Type B pancreatic cell (in vitro differentiated cells): ENCODE results near the gene LHX2. TPM values are rescaled to one million over a fixed set of nuclear protein-coding genes. Genes with fewer than 3 reads are reported as not detected.

Experiments
- DNase-seq: peaks from one replicate; pipeline ENCODE4 v3.0.0; 2021; ENCODE audit warnings: mixed read lengths; ENCODE audit not compliant: unreplicated experiment; ENCODE audit errors: extremely low spot score
- H3K27ac Mint-ChIP-seq: 2 replicates; pipeline ENCODE4 v1.8.0; 2021; ENCODE audit warnings: mild to moderate bottlenecking, mixed read lengths
- H3K27me3 Mint-ChIP-seq: 2 replicates; pipeline ENCODE4 v1.8.0; 2021; ENCODE audit warnings: mixed read lengths
- H3K36me3 Mint-ChIP-seq: 2 replicates; pipeline ENCODE4 v1.8.0; 2021; ENCODE audit warnings: mixed read lengths
- H3K4me1 Mint-ChIP-seq: one replicate; pipeline ENCODE4 v1.8.0; 2021; ENCODE audit warnings: mixed read lengths; ENCODE audit not compliant: unreplicated experiment
- H3K4me3 Mint-ChIP-seq: 2 replicates; pipeline ENCODE4 v1.8.0; 2021; ENCODE audit warnings: mild to moderate bottlenecking, mixed read lengths
- H3K9me3 Mint-ChIP-seq: 2 replicates; pipeline ENCODE4 v1.8.0; 2021; ENCODE audit warnings: mixed read lengths
- total RNA-seq: library from RNA; stranded (reverse); gene quantifications from 2 replicates; pipeline ENCODE4 v1.2.1, GENCODE V29; 2021; ENCODE audit warnings: low replicate concordance
- TF ChIP-seq, protein P1 (sequence below): fragments of 200-600 bp; sonication (generic); conservative IDR thresholded peaks from 2 replicates; pipeline ENCODE4 v1.5.0; 2021; ENCODE audit warnings: antibody characterized with exemption, mild to moderate bottlenecking

The LHX2 gene
- total RNA-seq, 1 donor from 2014 or later: 1.2 TPM

DNA sequence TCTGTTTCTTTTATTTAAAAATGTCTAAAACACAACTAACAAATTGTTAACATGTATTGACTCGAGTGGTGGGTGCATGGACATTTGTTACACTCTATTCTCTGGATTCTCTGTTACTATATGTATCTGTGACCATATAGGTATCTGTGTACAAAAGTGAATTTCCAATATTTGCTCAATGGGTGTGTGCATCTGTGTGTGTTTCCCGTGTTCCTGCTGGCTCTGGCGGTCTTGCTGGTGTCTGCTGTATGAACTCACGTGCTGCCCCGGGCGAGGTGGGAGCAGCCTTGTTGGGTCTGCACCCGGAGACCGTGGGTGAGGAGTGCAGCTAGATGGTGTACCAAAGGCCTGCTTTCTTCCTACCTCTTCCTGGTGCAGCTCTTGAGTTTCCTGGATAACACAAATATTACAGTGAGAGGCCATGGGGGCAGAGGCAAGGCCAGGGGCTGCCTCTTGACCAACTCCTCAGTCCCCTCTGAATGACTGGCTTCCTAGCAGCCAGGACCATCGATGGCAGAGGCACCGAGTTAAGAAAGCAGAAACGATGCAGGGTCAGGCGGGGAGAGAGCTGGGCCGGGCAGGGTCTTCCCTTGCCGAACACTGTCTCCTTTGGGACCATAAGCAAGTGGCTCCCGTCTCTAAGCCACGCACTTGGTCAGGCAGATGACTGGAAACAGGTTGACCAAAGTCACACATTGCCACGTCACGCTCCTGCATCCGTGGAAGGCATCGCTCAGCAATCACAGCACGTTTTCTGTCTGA is 49.5 kb downstream of the LHX2 start:
- H3K36me3 Mint-ChIP-seq: no peaks in the 10 kb centered on the region
- H3K27ac Mint-ChIP-seq: no peak overlapping the region
- no peaks in the 10 kb centered on the region for H3K9me3 Mint-ChIP-seq
- H3K27me3 Mint-ChIP-seq: peaks cover 39% of the 10 kb centered on the region
- no peaks in the 10 kb centered on the region for H3K4me1 Mint-ChIP-seq
- H3K4me3 Mint-ChIP-seq: no peak overlapping the region
- DNase-seq: no peak
- TF ChIP-seq, protein P1, sequence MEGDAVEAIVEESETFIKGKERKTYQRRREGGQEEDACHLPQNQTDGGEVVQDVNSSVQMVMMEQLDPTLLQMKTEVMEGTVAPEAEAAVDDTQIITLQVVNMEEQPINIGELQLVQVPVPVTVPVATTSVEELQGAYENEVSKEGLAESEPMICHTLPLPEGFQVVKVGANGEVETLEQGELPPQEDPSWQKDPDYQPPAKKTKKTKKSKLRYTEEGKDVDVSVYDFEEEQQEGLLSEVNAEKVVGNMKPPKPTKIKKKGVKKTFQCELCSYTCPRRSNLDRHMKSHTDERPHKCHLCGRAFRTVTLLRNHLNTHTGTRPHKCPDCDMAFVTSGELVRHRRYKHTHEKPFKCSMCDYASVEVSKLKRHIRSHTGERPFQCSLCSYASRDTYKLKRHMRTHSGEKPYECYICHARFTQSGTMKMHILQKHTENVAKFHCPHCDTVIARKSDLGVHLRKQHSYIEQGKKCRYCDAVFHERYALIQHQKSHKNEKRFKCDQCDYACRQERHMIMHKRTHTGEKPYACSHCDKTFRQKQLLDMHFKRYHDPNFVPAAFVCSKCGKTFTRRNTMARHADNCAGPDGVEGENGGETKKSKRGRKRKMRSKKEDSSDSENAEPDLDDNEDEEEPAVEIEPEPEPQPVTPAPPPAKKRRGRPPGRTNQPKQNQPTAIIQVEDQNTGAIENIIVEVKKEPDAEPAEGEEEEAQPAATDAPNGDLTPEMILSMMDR: no peak

DNA sequence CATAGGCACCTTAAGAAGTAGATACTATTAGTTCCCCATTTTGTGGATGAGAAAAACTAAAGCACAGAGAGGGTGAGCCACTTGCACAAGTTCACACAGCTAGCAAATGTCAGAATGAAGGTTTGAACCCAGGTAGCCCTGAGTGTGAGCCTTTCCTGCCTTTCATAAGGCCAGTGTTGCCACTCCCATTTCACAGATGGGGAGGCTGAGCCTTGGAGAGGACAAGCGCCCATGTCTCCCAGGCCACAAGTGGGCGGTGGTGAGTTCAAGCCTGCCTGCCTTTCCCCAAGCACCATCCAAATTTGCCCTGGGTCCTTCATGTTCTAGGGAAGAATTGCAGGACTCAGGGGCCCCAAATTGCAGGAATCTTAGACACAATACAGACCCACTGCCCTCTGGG is 50.6 kb downstream of the LHX2 start:
- Mint-ChIP-seq H3K27me3 (peaks cover 34% of the 10 kb centered on the region), H3K9me3 (no peaks in the 10 kb centered on the region), H3K4me3 (no peak overlapping the region), H3K27ac (no peak overlapping the region), H3K4me1 (no peaks in the 10 kb centered on the region), H3K36me3 (no peaks in the 10 kb centered on the region)
- TF ChIP-seq, protein P1: no peak
- no peak for DNase-seq

DNA sequence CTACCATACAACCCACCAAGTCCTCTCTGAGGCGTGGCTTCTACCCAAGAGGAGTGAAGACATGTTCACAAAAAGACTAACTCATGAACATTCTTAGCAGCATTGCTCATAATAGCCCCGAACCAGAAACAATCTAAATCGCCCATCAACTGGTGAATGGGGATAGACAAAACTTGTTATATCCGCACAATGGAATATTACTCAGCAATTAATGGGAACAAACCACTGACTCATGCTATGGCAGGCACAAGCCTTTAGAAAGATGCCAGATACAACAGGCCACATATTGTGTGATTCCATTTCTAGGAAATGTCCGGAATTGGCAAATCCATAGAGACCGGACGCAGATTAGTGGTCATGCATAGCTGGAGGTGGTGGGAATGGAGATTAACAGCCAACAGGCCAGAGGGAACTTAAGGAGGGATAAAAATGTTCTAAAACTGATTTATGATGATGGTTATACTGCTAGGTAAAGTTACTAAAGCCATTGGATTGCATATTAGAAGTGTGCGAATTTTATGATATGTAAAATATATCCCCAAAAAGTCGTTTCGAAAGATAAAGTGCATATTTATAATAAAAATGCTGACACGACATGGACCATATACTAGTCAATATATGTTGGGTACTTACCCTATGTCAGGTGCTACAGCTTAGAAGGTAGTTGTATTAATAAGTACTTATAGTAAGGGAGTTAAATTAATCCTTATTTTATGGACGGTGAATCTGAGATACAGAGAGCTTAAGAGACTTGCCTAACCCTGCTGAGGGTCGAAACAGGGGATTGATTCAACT is 55.4 kb downstream of the LHX2 start:
- Mint-ChIP-seq H3K4me3 (no peak overlapping the region), H3K36me3 (no peaks in the 10 kb centered on the region), H3K27ac (no peak overlapping the region), H3K27me3 (peaks cover 21% of the 10 kb centered on the region), H3K9me3 (peaks cover 3% of the 10 kb centered on the region), H3K4me1 (no peaks in the 10 kb centered on the region)
- TF ChIP-seq, protein P1: no peak
- no peak for DNase-seq

DNA sequence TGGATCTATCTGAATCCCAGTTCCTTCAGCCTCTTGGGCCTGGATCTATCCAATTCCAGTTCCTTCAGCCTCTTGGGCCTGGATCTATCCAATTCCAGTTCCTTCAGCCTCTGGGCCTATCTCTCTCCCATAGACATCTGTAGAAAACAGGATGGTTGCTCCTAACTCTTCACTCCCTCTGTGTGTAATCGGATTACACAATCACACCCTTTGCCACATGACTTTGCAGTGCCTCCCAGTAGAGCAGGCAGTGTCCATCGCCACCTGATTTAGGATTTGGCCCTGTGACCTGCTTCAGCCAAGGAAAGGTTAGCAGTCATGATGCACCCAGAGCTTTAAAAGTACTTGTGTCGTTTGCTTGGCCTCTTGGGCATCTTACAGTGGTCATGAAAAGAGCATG is 56.7 kb downstream of the LHX2 start:
- Mint-ChIP-seq H3K9me3 (peaks cover 3% of the 10 kb centered on the region), H3K4me1 (no peaks in the 10 kb centered on the region), H3K27me3 (peaks cover 33% of the 10 kb centered on the region), H3K27ac (no peak overlapping the region), H3K4me3 (no peak overlapping the region), H3K36me3 (no peaks in the 10 kb centered on the region)
- no peak for DNase-seq
- TF ChIP-seq, protein P1: no peak

DNA sequence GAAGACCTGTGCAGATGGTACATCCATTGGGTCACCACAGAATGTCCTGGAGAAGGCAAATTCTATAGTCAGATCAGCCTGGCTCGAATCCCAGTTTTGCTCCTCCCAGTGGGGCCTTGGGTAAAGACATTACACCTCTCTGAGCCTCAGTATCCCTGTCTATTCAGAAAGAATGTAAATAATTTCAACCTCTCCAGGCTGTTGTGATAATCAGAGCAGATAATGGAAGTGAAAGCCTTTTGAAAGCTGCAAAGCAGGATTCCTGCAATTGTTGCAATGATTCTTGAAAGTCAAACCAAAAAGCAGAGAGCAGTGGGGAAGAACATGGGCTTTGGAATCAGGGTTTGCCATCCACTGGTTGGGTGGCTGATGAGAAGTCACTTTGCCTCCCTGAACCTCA is 63.2 kb downstream of the LHX2 start:
- Mint-ChIP-seq H3K4me3 (no peak overlapping the region), H3K9me3 (no peaks in the 10 kb centered on the region), H3K27ac (no peak overlapping the region), H3K36me3 (no peaks in the 10 kb centered on the region), H3K27me3 (peaks cover 34% of the 10 kb centered on the region), H3K4me1 (no peaks in the 10 kb centered on the region)
- no peak for DNase-seq
- TF ChIP-seq, protein P1: no peak
